ENCODE data around the gene RPRD1B.

Gene RPRD1B

GRCh38 chr20:38125157-38126056, 91.9 kb downstream of the RPRD1B start:
- DNase-seq: no peak

DNA sequence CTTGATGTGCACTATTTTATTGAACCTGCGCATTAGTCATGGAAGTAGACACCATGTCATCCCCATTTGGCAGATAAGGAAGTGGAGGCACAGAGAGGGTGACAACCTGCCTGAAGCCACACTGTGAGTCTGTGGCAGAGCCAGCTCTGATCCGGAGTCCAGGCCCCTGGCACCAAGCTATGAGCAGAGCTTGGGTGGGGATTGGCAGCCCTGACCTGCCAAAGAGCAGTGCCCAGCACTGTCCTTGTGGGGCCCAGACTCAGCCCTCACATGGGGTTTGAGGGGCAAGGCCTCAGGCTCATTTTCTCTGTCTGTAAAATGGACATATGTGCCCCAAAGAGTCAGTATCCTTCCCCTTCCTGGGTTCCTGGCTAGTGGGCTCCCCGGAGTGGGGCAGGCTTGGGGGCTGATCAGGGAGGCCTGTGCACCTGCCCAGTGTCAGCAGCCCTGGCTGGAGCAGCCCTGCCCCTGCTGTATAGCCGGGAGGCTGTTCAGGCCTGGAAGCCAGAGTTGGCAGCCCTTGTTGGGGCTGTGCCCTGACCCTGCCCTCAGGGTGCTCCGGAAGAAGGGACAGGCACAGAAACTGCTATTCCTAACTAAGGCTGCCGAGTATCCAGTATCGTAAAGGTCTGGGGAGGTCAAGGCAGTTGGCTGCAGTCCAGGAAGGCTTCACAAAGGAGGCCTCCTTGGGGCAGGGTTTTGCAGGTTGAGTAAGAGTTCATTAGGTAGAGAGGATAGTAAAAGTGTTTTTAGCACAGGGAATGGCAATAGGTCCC, 92.8 kb downstream of the RPRD1B start:
- DNase-seq: no peak

GRCh38 chr20:38126932-38127621, 93.5 kb downstream of the RPRD1B start:
- DNase-seq: no peak

GRCh38 chr20:38127920-38128528, 94.5 kb downstream of the RPRD1B start:
- no peak for DNase-seq

DNA sequence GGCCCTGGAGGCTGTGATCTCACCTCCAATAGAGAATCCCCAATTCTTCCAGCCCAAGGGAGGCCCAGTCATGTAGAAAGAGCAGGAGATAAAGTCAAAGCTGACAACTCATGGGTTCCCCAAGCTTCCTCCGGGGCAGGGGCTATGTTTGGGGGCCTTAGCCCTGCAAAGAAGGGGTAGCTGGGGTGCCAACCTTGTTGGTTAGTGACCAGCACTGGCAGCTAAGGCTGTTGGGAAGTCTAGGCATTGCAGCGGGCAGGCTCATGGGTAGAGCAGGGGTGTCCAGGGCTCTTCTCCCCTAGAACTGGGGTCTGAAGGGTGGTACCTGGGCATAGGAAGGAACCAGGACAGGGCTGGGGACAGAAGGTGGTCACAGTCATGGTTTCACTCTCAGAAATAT, 95.1 kb downstream of the RPRD1B start:
- no peak for DNase-seq

- no peak for DNase-seq
Measured at GRCh38 chr20:38129248-38129865, 95.8 kb downstream of the RPRD1B start.

- DNase-seq: no peak
Measured at GRCh38 chr20:38129893-38130609, 96.5 kb downstream of the RPRD1B start.

- DNase-seq: no peak
Measured at GRCh38 chr20:38130687-38131587, 97.4 kb downstream of the RPRD1B start.

GRCh38 chr20:38131588-38132121, 98.1 kb downstream of the RPRD1B start:
- DNase-seq: no peak

DNA sequence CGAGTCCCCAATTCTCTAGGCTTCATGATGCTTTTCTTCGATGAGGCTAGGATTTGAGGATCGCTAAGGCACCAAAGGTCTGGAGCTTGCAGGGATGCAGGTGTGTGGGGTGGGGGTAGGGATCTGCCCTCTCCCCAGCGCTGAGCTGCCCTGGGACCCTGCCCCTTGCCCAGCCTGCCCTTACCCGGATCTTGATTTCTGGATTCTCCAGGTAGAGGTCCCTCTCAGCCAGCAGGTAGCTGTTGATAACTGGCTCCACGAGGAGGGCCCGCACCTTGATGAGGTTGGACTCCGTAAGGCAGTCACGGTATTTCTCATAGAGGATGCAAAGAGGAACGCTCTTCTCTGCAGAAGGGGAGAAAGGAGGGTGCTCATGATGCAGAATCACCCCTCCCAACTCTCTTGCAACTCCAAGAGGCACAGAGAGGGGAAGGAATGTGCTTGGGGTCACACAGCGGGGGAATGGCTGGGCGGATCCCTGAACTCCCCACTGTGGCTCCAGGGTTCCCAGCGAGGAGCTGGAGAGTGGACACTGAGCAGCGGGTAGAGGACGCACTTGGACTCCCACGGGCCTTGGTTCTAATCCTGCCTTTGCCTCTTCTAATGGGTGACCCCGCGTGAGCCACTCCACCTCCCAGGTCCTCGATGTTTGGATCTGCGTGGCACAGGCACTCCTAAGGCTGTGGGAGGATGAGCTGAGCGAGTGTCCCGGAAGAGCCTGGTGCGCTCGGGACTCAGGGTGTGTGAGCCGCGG, 98.8 kb downstream of the RPRD1B start:
- DNase-seq: no peak

- no peak for DNase-seq
Measured at GRCh38 chr20:38132910-38133501, 99.5 kb downstream of the RPRD1B start.

DNA sequence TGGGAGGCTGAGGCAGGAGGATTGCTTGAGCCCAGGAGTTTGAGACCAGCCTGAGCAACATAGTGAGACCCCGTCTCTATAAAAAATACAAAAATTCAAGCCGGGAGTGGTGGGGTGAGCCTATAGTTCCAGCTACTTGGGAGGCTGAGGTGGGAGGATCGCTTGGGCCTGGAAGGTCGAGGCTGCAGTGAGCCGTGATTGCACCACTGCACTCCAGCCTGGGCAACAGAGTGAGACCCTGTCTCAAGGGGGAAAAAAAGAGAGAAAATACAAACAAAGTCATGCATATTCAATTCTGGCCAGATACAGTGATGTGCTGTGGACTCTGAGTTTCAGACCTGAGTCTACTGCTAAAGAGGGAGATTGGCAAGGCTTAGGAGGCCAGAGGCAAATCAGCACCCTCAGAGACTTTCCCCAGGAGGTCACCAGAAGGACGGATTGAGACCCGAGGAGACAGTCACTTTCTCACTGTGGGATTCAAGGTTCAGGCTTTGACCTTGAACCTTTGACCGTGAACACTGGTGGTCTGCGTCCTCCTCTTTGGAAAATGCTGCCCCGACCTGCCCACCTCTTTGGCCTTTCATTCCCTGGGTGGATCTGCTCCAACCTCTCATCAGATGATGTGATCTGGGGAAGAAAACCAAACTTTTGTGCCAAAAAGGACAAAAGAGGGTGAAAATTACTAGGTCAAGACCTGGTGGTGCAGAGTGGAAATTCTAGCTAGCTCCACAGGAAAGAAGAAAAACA, 100.3 kb downstream of the RPRD1B start:
- DNase-seq: no peak

DNA sequence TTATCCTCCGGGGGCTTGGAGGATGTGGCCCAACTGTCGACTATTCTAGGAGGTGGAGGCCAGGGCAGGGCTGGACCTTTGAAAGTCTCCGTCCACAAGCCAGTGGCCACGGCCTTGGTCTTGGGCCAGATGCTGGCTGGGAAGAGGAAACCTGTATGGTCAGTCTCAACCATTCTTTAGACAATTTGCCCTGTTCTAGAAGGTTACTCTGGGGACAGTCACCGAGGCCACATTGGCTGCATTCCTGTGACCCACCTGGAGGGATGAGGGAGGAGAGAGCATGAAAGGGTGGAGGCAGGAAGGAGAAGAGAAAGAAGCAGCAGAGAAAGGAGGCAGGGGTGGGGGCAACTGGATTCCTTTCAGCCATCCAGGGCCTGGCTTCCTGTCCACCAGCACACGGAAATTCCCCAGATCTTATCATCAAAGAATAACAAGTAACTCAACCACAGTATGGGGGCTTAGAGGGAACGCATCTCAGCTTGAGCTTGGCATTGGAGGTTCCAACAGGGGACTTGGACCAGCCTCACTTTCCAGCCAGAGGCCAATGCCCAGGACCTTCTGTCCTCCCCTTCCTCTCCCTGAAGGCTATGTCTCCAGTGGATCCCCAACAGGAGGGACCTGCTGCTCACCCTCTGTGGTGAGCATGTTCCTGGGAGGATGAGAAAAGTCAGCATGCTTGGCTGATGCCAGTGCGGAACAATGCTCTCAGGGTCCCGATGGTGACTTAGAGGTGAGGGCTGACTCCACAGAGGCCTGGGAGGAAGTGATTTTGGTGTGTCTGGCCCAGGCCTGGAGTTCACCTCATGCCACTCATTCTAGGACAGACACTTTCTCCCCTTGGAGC, 101.1 kb downstream of the RPRD1B start:
- peak in 1 of 5 donors; percentile 7 for DNase-seq

DNA sequence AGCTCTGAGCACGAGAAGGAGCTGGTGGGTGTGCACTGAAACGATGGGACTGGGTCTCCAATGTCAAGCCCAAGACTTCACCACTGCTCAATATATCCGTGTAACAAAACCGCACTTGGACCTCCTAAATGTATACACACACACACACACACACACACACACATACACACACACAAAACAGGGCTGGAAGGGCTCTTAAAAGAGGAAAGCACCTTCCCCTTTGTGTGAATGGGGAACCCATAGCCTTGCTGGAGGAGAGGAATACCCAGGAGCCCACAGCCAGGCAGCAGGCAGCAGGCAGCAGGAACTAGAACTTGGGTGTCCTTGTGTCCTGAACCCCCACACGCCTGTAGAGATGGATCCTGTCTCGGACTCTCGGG, 101.7 kb downstream of the RPRD1B start:
- DNase-seq: no peak

- DNase-seq: no peak
Measured at GRCh38 chr20:38135651-38136420, 102.3 kb downstream of the RPRD1B start.

DNA sequence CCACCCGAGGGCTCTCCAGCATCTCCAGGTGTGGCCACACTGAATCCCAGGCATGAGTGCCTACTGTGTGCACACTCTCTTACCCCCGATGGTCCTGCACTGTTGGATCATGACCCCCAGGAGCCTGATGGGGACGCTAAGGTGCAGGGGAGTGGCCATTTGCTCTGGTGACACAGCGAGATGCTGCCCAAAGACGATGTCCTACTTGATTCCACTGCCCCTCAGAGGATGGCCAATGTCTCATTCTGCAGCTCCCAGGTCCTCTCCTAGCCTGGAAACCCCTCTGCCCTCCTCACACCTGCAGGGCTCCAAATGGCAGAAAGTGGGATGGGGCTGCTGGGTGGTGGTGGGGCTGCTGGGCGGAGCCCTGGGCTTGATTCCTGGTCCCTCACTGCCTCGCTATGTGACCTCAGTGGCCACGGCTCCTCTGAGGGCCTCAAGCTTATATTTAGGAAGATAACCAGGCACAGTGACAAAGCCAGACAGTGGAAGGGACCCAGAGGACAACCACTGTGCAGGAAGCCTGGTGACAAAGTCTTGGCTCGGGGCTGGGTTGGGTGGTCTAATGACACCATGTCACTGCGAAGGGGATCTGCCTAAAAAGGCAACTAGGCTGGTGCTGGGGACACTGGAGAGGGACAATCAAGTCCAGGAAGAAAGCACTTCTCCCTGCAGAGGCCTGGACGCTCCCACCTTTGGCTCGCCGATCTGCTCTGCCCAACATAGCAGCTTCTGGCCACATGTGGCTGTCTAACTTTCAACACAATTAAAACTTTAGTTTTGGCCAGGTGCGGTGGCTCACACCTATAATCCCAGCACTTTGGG, 103.1 kb downstream of the RPRD1B start:
- DNase-seq: no peak
